GM13976 (cell line): ENCODE measurements around the gene APOL1.
"Not testable (repeated sequence)": the region's sequence is repeated elsewhere in the genome, so short reads cannot be mapped to it uniquely, and the experiment has no call there.

Source experiments
- DNase-seq: peaks from one replicate; pipeline ENCODE4 v3.0.0; 2012; ENCODE audit warnings: low spot score
- in situ Hi-C: fragments of 300-500 bp; cut with MboI; formaldehyde crosslinking; loops from one replicate; pipeline ENCODE4 v1.12.0; 2022; ENCODE audit warnings: low sequenced_read_pairs, mixed read lengths, inconsistent platforms; ENCODE audit not compliant: unreplicated experiment
- TF ChIP-seq, protein P1 (sequence below): IDR thresholded peaks from 2 replicates; pipeline ENCODE4 v1.5.1; 2012; ENCODE audit warnings: borderline replicate concordance, mild to moderate bottlenecking; ENCODE audit not compliant: insufficient read depth; ENCODE audit errors: extremely low read depth, missing control alignments, control extremely low read depth

Gene APOL1

DNA sequence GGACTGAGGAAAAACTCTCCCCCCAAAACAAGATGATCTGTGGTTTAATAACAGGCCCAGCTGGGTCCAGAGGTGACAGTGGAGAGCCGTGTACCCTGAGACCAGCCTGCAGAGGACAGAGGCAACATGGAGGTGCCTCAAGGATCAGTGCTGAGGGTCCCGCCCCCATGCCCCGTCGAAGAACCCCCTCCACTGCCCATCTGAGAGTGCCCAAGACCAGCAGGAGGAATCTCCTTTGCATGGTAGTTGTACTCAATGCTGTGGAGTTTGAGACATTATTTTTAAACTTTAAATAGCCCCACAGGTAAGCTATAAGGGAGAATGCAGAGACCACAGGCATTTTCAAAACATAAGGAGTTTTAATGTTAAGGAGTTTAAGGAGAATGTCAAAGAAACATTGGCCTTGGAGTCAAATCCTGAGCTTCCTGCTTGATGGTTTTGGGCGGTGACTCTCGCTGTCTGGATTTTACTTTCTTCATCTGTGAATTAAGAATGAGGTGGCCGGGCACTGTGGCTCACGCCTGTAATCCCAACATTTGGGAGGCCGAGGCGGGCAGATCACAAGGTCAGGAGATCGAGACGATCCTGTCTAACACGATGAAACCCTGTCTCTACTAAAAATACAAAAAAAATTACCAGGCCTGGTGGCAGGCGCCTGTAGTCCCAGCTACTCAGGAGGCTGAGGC is 6.8 kb downstream of the APOL1 start:
- TF ChIP-seq, protein P1, sequence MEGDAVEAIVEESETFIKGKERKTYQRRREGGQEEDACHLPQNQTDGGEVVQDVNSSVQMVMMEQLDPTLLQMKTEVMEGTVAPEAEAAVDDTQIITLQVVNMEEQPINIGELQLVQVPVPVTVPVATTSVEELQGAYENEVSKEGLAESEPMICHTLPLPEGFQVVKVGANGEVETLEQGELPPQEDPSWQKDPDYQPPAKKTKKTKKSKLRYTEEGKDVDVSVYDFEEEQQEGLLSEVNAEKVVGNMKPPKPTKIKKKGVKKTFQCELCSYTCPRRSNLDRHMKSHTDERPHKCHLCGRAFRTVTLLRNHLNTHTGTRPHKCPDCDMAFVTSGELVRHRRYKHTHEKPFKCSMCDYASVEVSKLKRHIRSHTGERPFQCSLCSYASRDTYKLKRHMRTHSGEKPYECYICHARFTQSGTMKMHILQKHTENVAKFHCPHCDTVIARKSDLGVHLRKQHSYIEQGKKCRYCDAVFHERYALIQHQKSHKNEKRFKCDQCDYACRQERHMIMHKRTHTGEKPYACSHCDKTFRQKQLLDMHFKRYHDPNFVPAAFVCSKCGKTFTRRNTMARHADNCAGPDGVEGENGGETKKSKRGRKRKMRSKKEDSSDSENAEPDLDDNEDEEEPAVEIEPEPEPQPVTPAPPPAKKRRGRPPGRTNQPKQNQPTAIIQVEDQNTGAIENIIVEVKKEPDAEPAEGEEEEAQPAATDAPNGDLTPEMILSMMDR, result no peak
- in situ Hi-C loops, result no loop called here
- DNase-seq, result no peak

DNA sequence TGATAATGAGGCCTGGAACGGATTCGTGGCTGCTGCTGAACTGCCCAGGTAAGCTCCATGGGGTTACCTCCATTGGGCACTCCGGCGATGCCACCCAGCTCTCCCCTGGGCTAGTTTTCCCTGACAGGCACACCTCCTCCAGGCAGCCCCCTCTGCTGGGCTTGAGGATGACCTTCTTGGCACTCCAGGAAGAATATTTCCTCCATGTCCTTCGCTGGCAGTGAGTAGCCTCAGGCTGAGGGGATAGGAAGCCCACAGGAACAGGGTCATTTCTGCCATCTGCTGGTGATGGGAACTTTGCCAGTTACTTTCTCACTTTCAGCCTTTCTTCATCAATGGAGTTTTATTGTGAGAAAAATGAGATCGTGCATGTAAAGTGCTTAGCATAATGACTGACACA is 8.7 kb downstream of the APOL1 start:
- in situ Hi-C loops, DNase-seq: not testable (repeated sequence)

DNA sequence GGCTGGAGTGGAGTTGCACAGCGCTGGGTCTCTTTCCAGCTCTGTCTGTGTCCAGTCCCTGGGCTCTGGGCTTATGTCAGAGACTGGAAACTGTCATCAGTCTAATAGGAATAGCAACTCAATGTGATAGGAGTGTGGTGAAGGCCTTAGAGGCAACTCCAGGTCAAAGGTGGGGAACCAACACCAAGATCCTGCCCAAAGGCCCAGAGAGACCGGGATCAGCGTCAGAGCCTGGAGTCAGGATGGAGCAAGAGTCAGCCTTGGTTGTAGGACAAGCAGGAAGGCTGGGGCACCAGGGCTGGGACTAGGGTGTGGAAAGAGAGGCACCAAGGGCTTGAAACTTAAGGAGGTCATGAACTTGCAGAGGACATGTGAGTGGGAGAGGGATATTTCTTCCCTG is 9.4 kb downstream of the APOL1 start:
- DNase-seq, in situ Hi-C loops: not testable (repeated sequence)

DNA sequence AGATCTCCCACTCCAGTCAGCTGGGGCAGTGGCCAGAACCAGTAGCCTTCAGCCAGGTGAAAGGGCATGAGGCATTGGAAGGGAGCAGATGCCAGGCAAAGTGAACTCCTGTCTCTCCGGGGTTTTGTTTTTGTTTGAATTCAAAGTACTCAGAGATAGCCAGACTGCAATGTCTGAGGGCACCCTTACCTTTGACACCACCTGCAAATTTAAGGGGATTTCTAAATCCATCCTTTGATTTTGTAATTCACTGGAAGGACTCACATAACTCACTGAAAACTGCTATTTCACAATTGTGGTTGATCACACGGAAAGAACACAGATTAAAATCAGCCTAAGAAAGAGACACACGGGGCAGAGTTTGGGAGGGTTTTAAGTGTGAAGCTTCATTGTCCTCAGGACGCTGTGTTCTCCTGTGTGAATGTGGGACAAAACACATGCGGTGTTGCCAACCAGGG is 10.3 kb downstream of the APOL1 start:
- DNase-seq, in situ Hi-C loops: not testable (repeated sequence)

DNA sequence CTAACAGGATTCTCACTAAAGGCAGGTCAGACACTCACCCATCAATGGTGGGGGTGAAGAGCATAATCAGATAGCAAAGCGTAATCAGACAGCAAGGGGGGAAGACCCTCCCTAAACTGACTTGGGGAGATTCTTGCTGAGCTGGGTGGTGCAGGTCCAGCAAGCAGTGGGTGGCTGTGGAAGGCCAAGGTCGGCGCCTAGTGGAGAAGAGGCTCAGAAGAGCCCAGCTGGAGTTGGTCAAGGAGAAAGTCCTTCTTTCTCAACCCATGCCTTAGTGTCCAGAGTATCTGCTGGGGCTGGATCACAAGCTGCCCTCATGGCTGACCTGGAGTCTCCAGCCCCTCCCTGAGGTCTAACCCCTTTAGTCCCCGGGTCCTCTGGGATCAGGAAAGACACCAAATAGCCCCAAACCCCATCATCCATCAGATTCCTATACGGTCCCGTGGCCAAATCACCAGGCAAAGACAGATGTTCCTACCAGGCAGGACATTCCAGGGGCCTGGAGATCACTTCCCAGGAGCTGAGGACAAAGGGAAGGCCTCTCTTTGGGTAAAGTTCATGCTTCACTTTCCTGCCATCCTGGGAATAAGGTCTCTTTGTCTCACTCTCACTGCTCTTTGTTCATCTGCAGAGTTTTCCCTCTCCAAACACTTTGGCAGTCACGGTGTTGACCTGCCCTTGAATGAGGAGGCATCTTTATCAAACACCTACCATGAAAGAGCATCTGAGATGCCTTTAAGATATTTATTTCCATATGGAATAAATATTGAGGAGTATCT is 11.1 kb downstream of the APOL1 start:
- DNase-seq, in situ Hi-C loops: not testable (repeated sequence)

DNA sequence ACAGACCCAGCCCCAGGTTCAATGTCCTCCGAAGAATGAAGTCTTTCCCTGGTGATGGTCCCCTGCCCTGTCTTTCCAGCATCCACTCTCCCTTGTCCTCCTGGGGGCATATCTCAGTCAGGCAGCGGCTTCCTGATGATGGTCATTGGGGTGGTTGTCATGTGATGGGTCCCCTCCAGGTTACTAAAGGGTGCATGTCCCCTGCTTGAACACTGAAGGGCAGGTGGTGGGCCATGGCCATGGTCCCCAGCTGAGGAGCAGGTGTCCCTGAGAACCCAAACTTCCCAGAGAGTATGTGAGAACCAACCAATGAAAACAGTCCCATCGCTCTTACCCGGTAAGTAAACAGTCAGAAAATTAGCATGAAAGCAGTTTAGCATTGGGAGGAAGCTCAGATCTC is 14.1 kb downstream of the APOL1 start:
- TF ChIP-seq, protein P1, result no peak
- no peak for DNase-seq
- in situ Hi-C loops, result no loop called here

DNA sequence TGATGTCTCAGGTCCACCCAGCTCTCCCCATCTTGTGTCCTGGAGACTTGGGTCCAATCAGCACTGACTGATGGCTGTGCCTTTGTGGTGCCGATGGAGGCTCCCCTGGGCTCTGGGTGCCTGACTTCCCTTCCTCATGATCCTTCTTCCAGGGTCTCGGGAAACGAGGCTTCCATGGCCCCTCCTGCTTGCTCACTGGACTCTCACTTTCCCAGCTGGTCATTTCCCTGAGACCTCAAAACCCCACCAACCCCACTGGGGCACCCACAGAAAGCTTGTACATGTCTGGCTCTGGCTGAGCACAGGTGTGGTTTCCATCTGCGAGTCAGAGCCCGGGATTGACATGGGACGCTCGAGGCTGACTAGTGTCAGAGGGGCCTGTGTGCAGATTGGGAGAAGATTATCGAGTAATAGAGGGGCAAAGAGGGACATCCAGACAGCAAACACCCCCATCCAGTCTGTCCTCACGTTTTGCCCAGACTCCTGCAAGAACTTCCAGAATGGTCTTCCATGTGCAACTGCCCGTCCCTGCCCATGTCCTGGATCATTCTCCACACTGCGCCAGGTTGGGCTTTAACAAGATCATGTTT is 15.1 kb downstream of the APOL1 start:
- in situ Hi-C loops, result no loop called here
- no peak for DNase-seq
- TF ChIP-seq, protein P1, result no peak

DNA sequence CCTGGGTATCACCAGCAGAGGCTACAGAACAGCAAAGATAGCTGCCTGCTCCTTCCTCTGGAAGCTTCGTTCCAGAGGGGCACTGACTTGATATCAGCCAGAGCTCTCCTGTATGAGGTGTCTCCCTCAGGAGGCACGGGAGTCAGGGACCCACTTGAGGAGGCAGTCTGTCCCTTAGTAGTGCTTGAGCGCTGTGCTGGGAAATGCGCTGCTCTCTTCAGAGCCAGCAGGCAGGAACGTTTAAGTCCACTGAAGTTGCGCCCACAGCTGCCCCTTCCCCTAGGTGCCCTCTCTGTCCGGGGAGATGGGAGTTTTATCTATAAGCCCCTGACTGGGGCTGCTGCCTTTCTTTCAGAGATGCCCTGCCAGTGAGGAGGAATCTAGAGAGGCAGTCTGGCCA is 18.3 kb downstream of the APOL1 start:
- in situ Hi-C loops, DNase-seq: not testable (repeated sequence)

DNA sequence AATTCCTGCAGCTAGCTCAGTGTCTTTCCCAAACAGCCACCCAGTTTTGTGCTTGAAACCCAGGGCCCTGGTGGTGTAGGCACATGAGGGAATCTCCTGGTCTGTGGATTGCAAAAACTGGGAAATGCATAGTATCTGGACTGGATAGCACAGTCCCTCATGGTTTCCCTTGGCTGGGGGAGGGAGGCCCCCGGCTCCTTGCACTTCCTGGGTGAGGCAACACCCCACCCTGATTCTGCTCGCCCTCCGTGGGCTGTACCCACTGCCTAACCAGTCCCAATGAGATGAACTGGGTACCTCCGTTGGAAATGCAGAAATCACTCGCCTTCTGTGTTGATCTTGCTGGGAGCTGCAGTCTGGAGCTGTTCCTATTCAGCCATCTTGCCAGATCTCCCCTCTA is 19.0 kb downstream of the APOL1 start:
- DNase-seq, in situ Hi-C loops: not testable (repeated sequence)

DNA sequence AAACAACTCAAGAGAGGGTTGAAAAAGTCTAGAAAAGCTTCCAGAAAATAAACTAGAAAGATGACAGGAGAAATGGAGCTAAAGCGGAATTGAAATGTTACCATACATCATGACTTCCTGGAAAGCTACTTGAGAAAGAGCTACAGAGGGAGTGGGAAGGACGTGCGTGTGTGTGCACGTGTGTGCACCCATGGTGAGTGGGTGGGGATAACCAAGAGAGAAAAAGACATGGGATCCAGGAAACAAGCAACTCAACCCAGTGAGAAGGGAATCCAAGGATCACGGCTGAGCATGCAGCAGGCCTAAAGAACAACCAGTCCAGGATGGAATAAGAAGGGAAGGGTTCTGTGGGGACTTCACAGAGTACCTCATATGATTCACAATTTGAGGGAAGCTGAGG is 21.6 kb downstream of the APOL1 start:
- TF ChIP-seq, protein P1, result no peak
- in situ Hi-C loops, result no loop called here
- DNase-seq, result no peak
